Ascending aorta (tissue), 2 donors: Measurements from ENCODE around the gene RABGAP1L. TPM values are rescaled to one million over a fixed set of nuclear protein-coding genes. Genes with fewer than 3 reads are reported as not detected.

Experiments used
- DNase-seq, 2 donors: peaks; one replicate each; pipeline ENCODE4 v3.0.0-alpha.2; 2019; ENCODE audit warnings: low spot score in 2 of 2
- H3K27ac ChIP-seq, 2 donors: fragments of 200-600 bp; sonication (generic); one replicate each; pipeline ENCODE4 v1.5.1; 2016 to 2017; ENCODE audit warnings: mild to moderate bottlenecking in 1 of 2
- H3K27me3 ChIP-seq: fragments of 200-600 bp; sonication (generic); one replicate; pipeline ENCODE4 v1.5.1; 2017
- H3K36me3 ChIP-seq, 2 donors: fragments of 200-600 bp; sonication (generic); one replicate each; pipeline ENCODE4 v1.5.1; 2016
- H3K4me1 ChIP-seq, 2 donors: fragments of 200-600 bp; sonication (generic); one replicate each; pipeline ENCODE4 v1.5.1; 2016 to 2017; ENCODE audit warnings: mild to moderate bottlenecking in 1 of 2
- H3K4me3 ChIP-seq, 2 donors: fragments of 200-600 bp; sonication (generic); one replicate each; pipeline ENCODE4 v1.5.1; 2016 to 2017; ENCODE audit warnings: mild to moderate bottlenecking in 1 of 2
- H3K9me3 ChIP-seq, 2 donors: fragments of 200-600 bp; sonication (generic); one replicate each; pipeline ENCODE4 v1.5.1; 2016
- intact Hi-C: fragments of 100-400 bp; cut with DNase I; formaldehyde crosslinking; loops from one replicate; pipeline ENCODE4 v1.15.1; 2023
- total RNA-seq: library from RNA; depleted of rRNA; stranded (reverse); fragments of >200 nt; gene quantifications from one replicate; pipeline ENCODE4 v1.1.0, GENCODE V29; 2016
- TF ChIP-seq, protein P1 (sequence below), 3 experiments: fragments of 200-600 bp in 2 of 3; fragments of 450-650 bp in 1 of 3; sonication (generic) in 2 of 3; IDR thresholded peaks; one replicate each; pipeline ENCODE4 v1.5.1; 2016 to 2019; ENCODE audit warnings: antibody characterized with exemption in 3 of 3, mild to moderate bottlenecking in 1 of 3, moderate library complexity in 1 of 3

RABGAP1L gene
- total RNA-seq, 1 donor from 2014 or later, result 48.4 TPM

DNA sequence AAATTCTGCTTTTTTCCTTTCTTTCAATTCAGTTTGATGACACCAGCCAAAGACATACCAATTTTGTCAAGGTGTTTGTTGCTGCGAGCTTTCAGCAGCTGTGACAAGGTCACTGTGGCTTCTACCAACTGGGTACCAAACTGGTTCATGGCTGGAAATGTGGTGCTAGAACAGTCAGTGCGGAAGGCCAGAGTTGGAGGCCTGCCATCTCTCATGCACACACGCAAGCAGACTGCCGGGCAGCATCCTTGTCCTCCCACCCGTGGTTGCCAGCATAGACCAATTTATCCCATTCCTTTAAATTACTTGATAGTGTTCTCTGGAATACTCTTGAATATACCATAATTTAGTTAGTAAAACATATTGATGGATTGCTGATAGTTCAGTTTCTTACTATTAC is 208.6 kb downstream of the RABGAP1L start:
- TF ChIP-seq, protein P1, sequence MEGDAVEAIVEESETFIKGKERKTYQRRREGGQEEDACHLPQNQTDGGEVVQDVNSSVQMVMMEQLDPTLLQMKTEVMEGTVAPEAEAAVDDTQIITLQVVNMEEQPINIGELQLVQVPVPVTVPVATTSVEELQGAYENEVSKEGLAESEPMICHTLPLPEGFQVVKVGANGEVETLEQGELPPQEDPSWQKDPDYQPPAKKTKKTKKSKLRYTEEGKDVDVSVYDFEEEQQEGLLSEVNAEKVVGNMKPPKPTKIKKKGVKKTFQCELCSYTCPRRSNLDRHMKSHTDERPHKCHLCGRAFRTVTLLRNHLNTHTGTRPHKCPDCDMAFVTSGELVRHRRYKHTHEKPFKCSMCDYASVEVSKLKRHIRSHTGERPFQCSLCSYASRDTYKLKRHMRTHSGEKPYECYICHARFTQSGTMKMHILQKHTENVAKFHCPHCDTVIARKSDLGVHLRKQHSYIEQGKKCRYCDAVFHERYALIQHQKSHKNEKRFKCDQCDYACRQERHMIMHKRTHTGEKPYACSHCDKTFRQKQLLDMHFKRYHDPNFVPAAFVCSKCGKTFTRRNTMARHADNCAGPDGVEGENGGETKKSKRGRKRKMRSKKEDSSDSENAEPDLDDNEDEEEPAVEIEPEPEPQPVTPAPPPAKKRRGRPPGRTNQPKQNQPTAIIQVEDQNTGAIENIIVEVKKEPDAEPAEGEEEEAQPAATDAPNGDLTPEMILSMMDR (IDR thresholded peaks at IDR 0.05), result no peak
- Histone ChIP-seq H3K27ac (no peak overlapping the region), H3K27me3 (no peaks in the 10 kb centered on the region), H3K36me3 (no peaks in the 10 kb centered on the region), H3K9me3 (no peaks in the 10 kb centered on the region), H3K4me3 (no peak overlapping the region), H3K4me1 (no peaks in the 10 kb centered on the region)
- DNase-seq, result no peak
- intact Hi-C loops, result no loop called here

DNA sequence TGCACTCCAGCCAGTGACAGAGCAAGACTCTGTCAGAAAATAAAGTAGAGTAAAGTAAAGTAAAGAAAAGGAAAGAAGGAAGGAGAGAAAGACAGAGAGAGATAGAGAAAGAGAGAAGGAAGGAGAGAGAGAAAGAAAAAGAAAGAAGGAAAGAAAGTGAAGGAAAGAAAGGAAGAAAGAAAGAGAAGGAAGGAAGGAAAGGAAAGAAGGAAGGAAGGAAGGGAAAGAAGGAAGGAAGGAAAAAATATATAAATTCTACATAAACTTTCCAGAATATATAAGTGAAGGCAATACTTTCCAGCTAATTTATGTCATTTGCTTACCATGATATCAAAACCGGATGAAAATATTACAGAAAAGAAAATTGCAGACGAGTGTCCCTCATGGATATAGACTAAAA is 216.7 kb downstream of the RABGAP1L start:
- H3K36me3 ChIP-seq, result no peaks in the 10 kb centered on the region
- H3K9me3 ChIP-seq, result no peaks in the 10 kb centered on the region
- TF ChIP-seq, protein P1 (IDR thresholded peaks at IDR 0.05), result no peak
- no peak overlapping the region for H3K4me3 ChIP-seq
- intact Hi-C loops, result no loop called here
- H3K4me1 ChIP-seq, result no peaks in the 10 kb centered on the region
- no peak for DNase-seq
- H3K27me3 ChIP-seq, result no peaks in the 10 kb centered on the region
- no peak overlapping the region for H3K27ac ChIP-seq

GRCh38 chr1:174391716-174392115 is 232.4 kb downstream of the RABGAP1L start:
- no peaks in the 10 kb centered on the region for H3K4me1 ChIP-seq
- H3K27ac ChIP-seq, result no peak overlapping the region
- H3K27me3 ChIP-seq, result no peaks in the 10 kb centered on the region
- intact Hi-C loops, result no loop called here
- no peak for DNase-seq
- H3K36me3 ChIP-seq, result peaks cover 0 to 10% of the 10 kb centered on the region in 2 donors
- H3K4me3 ChIP-seq, result no peak overlapping the region
- TF ChIP-seq, protein P1 (IDR thresholded peaks at IDR 0.05), result no peak
- H3K9me3 ChIP-seq, result no peaks in the 10 kb centered on the region

- no peak for DNase-seq
- no peaks in the 10 kb centered on the region for H3K9me3 ChIP-seq
- H3K27ac ChIP-seq, result no peak overlapping the region
- intact Hi-C loops, result no loop called here
- peaks cover 0 to 10% of the 10 kb centered on the region in 2 donors for H3K36me3 ChIP-seq
- H3K4me1 ChIP-seq, result no peaks in the 10 kb centered on the region
- H3K4me3 ChIP-seq, result no peak overlapping the region
- TF ChIP-seq, protein P1 (IDR thresholded peaks at IDR 0.05), result no peak
- no peaks in the 10 kb centered on the region for H3K27me3 ChIP-seq
Observed at GRCh38 chr1:174393885-174394284, 234.6 kb downstream of the RABGAP1L start.

- intact Hi-C loops, result no loop called here
- Histone ChIP-seq H3K27ac (no peak overlapping the region), H3K27me3 (no peaks in the 10 kb centered on the region), H3K36me3 (peaks cover 0 to 10% of the 10 kb centered on the region in 2 donors), H3K9me3 (no peaks in the 10 kb centered on the region), H3K4me1 (no peaks in the 10 kb centered on the region), H3K4me3 (no peak overlapping the region)
- TF ChIP-seq, protein P1 (IDR thresholded peaks at IDR 0.05), result no peak
- DNase-seq, result no peak
Observed at GRCh38 chr1:174397261-174397660, 237.9 kb downstream of the RABGAP1L start.

DNA sequence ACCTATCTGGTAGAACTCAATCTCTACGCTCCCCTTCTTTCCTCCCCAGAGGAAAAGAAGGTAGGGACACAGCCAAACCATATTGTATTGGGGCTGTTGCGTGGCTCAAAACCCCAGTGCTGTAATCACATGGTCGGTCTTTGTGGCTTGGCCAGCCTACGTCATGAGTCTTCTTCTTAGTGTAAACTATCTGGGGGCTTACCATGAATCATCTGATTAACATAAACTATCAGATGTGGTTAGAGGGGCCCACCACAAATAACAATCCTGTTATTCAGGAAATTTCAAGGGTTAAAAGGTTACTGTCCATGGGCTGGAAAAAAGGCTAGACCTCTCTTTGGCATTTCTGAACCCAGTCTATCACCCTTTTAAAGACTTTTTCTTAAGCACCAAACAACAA is 238.9 kb downstream of the RABGAP1L start:
- TF ChIP-seq, protein P1 (IDR thresholded peaks at IDR 0.05), result no peak
- no peaks in the 10 kb centered on the region for H3K9me3 ChIP-seq
- no peaks in the 10 kb centered on the region for H3K27me3 ChIP-seq
- intact Hi-C loops, result no loop called here
- H3K27ac ChIP-seq, result no peak overlapping the region
- no peaks in the 10 kb centered on the region for H3K4me1 ChIP-seq
- DNase-seq, result no peak
- no peak overlapping the region for H3K4me3 ChIP-seq
- peaks cover 0 to 10% of the 10 kb centered on the region in 2 donors for H3K36me3 ChIP-seq
